Right renal pelvis (tissue), 4 donors: ENCODE measurements around the gene SMIM10L2A. TPM values are rescaled to one million over a fixed set of nuclear protein-coding genes. Genes with fewer than 3 reads are reported as not detected.
"Not testable (repeated sequence)": the region's sequence is repeated elsewhere in the genome, so short reads cannot be mapped to it uniquely, and the experiment has no call there.

Experiments used
- DNase-seq, 4 donors: peaks; one replicate each; pipeline ENCODE4 v3.0.0-alpha.2; 2013; ENCODE audit warnings: low read depth in 4 of 4, low spot score in 3 of 4, missing footprints in 1 of 4
- polyA plus RNA-seq, 4 donors: library from polyadenylated mRNA; unstranded; fragments of 120-200 nt; gene quantifications; one replicate each; pipeline ENCODE4 v1.2.1, GENCODE V29; 2013; ENCODE audit not compliant: insufficient read length in 4 of 4

The SMIM10L2A gene
- 10 to 100 TPM; 10.6 to 11.4 (median 11.0) TPM for polyA plus RNA-seq

DNA sequence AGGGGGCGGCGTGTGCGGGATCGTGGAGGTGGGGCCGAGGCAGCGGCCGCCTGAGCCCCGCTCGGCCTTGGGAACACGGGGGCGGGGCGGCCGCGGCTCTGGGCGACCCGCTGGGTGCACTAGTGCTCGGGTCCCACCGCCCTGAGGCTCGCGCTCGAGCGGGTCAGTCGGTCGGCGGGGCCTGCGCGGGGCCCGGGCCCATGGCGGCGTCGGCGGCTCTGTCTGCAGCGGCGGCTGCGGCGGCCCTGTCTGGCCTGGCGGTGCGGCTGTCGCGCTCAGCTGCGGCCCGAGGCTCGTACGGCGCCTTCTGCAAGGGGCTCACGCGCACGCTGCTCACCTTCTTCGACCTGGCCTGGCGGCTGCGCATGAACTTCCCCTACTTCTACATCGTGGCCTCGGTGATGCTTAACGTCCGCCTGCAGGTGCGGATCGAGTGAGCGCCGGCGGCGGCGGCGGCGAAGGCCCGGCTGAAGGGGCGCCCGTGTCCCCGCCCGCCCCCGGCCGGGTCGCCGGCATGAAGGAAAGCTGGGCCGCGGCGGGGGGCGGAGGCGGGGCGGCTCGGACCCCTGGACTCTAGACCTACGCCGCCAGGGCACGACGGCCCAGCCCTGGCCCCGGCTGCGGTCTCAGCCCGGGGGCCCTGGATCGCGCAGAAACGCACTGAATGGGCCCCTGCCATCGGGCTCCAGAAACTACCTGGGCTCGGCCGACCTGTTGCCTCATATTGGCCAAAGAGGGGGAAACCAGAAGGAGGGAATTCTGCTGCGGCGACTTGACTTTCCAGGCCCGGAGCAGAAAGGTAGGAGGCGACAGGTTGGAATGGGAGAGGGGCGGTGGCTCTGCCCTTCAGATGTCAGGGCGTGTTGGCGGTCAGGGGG lies at the start of gene SMIM10L2A:
TSS of gene SMIM10L2A (plus strand) at position 13 of the 878 bp plus-strand sequence. CDS start at position 201, 188 bp downstream.
- no peak for DNase-seq

DNA sequence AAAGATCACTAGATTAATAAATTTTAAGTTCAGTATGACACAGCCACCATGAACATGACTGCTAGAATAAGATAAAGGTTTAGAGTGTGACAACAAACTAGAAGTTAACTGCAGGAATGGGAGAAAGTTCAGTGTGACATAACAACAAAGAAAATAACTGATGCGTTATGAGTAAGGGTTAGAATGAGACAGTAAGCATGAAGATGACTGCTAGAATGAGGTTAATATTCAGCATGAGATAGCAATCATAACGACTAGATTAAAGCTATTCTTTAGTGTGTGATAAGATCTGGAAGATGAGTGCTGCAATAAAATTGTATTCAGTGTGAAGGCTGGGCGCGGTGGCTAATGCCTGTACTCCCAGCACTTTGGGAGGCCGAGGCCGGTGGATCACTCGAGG lies 48.4 kb upstream of the SMIM10L2A start:
- DNase-seq = no peak

- no peak for DNase-seq
These were observed 39.5 kb upstream of the SMIM10L2A start for GRCh38 chrX:135382260-135382659.

DNA sequence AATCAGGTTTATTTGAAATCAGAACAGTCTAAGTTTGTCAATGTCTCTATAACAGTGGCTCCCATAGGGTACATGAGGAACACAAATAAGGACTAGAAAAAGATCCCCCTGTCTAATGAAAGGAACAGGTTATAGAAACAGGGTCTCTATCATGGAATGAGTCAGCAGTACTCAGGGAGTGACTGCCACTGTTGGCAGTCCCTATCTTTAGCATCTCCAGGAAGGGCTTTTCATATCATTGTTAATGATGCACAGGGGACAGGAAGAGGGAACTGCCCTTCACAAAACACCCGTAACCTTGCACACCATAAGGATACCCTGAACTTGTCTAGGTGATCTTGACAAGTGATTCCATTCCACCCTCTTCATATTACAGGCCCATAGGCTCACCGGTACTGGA lies 38.5 kb upstream of the SMIM10L2A start:
- no peak for DNase-seq

- no peak for DNase-seq
These were observed 37.4 kb upstream of the SMIM10L2A start for GRCh38 chrX:135384161-135384836.

DNA sequence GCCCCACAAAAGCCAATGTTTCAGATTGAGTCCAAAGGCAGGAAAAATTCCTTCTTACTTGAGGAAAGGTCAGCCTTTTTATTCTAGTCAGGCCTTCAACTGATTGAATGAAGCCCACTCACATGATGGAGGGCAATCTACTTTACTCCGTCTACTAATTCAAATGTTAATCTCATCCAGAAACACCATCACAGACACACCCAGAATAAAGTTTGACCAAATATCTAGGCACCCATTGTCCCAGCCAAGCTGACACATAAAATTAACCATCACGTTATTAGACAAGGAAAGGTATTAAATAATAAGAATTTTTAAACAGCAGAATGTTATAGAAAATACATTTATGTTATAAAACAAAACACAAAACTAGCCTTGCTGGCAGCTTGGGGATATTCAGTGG lies 32.9 kb upstream of the SMIM10L2A start:
- no peak for DNase-seq

- no peak for DNase-seq
These were observed 32.5 kb upstream of the SMIM10L2A start for GRCh38 chrX:135389243-135389642.

DNA sequence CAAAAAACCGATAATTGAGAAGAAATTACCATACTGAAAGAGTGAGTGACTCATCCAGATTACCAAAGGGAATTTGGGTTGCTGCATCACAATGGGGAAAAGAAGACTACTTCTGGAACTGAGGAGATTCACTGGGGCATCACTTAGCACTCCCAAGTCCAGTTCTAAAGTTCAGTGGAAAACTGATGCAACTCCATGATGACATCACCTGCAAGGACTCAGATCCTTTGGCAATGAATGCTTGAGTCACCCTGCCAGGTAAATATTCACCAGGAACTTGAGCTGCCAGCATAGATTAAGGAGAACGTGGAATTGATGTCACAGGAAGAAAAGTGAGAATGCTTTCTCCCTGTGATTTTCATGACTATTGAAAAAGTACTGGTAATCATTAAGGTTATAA lies 32.0 kb upstream of the SMIM10L2A start:
- DNase-seq = no peak

DNA sequence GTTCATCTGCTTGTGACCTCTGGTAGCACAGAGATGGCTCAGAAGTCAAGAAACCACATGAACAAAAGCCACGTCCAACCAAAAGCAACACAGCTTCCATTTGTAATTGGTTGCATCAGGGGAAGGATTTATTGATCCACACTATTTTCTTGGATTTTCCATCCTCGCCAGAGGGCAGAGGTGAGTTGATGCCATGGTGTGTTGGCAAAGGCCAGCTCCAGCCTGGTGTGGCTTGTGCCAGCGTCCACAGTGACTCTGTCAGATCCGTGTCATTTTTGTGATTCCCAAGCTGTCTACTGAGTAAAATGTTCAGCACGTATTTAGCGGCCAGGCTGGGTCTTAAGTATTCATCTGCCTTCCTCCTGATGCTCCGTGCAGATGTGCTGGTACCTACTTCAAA lies 30.0 kb upstream of the SMIM10L2A start:
- DNase-seq = no peak

GRCh38 chrX:135393051-135393450 lies 28.7 kb upstream of the SMIM10L2A start:
- no peak for DNase-seq

GRCh38 chrX:135395064-135395463 lies 26.7 kb upstream of the SMIM10L2A start:
- no peak for DNase-seq

- no peak for DNase-seq
These were observed 25.6 kb upstream of the SMIM10L2A start for GRCh38 chrX:135396109-135396508.

- no peak for DNase-seq
These were observed 25.2 kb upstream of the SMIM10L2A start for GRCh38 chrX:135396566-135396965.

DNA sequence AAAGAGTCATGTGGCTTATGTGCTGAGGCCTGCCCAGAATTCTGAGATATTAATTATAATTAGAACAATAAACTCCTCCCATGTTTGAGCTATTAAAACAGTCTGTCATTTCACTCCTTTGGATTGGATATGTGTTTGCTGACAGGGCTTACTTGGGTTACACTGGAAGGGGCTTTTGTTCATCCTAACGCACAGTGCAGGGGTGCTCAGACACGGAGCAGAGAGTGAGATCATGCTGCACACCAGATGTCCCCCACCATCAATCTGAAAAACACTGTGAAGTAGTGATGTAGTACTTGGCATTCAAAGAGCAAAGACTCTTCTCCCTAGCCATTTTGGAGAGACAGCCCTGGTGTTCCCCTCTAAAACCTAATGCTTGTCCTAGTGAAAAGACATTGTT lies 24.1 kb upstream of the SMIM10L2A start:
- DNase-seq = no peak

DNA sequence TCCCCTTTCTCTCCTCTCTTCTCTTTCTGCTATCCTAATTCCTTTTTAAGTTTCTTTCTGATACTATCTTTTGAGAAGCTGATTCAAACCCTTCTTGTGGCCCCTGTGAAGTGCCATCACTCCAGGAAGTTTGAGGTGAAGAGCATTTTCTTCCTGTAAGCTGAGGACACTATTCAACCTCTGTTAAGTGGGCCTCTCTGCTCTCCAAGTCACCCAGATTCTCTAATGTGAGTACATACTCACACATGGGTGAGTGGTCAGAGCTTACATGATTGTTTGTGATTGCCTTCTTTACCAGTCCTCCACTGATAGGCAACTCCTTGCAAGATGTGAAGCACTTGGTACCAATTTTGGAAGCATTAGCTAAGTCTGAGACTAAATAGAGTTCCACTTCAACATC lies 18.4 kb upstream of the SMIM10L2A start:
- no peak for DNase-seq

- not testable (repeated sequence) for DNase-seq
These were observed 15.3 kb upstream of the SMIM10L2A start for GRCh38 chrX:135406428-135406827.

DNA sequence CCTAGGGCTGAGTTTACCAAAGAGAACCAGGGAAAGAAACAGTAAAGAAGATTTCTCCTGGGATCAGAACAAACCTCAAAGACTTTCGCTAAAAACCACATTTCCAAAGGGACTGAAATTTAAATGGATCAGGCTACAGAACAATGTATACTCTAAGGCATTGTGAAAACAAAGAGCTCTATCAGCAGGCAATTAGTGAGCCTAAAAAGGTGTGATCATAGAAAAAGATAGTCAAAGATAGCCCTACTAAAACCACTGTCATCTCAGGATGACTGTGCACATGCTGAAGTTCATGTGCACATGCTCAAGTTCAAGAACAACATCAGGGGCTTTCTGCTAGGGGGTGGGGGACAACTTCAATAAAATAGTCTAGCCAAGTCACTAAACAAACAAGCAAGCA lies 12.9 kb upstream of the SMIM10L2A start:
- no peak for DNase-seq

GRCh38 chrX:135410861-135411627 lies 10.7 kb upstream of the SMIM10L2A start:
- DNase-seq = no peak

DNA sequence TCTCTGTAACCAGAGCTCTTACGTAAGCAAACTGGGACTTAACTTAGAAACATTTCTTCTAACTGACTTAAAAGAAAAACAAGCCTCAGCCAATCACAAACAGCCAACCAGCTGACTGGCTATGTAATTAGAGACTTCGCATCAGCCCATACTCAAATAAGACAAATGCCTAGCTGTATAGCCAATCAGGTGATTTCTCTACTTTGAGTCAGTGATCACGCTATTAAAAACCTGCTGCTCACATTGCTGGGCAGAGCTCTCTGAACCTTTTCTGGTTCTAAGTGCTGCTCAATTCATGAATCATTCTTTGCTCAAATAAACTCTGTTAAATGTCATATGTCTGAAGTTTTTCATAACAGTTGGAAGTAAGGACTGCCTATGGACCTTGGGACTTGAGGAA lies 9.9 kb upstream of the SMIM10L2A start:
- DNase-seq = no peak

DNA sequence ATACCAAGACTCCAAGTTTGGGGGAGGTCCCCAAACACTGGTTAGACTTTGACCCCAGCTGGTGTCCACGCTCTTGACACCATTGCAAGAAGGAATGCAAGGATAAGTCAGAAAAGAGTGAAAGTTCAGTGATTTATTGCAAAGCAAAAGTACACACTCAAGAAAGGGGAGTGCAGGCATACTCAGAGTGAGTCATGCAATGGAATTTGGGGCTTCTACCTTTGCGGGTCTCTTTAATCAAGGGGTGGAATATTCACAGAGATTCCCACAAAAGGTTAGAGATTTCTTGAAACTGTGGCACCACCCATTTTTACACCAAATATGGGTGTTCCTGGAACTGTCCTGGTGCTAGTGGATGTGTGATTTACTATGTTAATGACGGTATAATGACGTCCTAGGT lies 5.2 kb upstream of the SMIM10L2A start:
- DNase-seq = no peak

- DNase-seq = no peak
These were observed 913 bp upstream of the SMIM10L2A start for GRCh38 chrX:135420831-135421230.
